ENCODE measurements around the gene AVPR1A. TPM values are rescaled to one million over a fixed set of nuclear protein-coding genes. Genes with fewer than 3 reads are reported as not detected.

The AVPR1A gene
- total and polyA plus RNA-seq, 4 donors, result 0.17 to 5.5 (median 0.68) TPM

DNA sequence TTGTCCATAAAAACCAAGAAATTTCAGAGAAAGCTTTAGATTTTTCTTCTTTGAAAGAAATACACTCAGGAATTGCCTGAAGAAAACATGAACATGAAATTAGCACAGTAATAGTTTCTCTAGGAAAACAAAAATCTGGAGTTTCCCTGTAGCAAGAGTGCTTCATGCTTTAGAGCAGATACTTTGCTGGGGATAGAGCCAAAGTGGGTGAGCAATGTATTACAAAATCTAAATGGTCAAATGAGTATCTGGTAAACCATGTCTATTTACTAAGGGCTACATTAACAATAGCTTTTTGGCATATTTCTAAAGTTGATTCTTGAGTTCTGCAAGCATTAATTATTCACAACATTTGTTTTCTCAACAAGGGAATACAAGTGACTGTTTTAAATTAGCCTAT lies 26.2 kb downstream of the AVPR1A start:
- peaks cover 0 to 6% (median 0%) of the 10 kb centered on the region in 4 donors for H3K9me3 ChIP-seq (ENCODE audit: control insufficient read depth in 4 of 4, insufficient read depth in 3 of 4, low read length in 3 of 4)
- H3K27ac ChIP-seq (ENCODE audit: low read depth in 1 of 2, low read length in 1 of 2), result no peak overlapping the region
- no peaks in the 10 kb centered on the region for H3K27me3 ChIP-seq (ENCODE audit: control insufficient read depth in 3 of 3, insufficient read depth in 3 of 3, low read length in 2 of 3)
- no peak for ATAC-seq (ENCODE audit: insufficient read depth, low FRiP score)
- no peak overlapping the region for H3K4me3 ChIP-seq
- H3K9ac ChIP-seq (ENCODE audit: insufficient read depth in 1 of 2, low read length in 2 of 2), result no peak overlapping the region
- H3K36me3 ChIP-seq (ENCODE audit: control insufficient read depth in 4 of 4, insufficient read depth in 4 of 4, low read length in 4 of 4), result no peaks in the 10 kb centered on the region
- DNase-seq, result no peak
- H3K4me1 ChIP-seq (ENCODE audit: control insufficient read depth in 5 of 5, insufficient read depth in 5 of 5, low read length in 5 of 5), result no peaks in the 10 kb centered on the region
- TF ChIP-seq, protein P1, sequence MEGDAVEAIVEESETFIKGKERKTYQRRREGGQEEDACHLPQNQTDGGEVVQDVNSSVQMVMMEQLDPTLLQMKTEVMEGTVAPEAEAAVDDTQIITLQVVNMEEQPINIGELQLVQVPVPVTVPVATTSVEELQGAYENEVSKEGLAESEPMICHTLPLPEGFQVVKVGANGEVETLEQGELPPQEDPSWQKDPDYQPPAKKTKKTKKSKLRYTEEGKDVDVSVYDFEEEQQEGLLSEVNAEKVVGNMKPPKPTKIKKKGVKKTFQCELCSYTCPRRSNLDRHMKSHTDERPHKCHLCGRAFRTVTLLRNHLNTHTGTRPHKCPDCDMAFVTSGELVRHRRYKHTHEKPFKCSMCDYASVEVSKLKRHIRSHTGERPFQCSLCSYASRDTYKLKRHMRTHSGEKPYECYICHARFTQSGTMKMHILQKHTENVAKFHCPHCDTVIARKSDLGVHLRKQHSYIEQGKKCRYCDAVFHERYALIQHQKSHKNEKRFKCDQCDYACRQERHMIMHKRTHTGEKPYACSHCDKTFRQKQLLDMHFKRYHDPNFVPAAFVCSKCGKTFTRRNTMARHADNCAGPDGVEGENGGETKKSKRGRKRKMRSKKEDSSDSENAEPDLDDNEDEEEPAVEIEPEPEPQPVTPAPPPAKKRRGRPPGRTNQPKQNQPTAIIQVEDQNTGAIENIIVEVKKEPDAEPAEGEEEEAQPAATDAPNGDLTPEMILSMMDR (IDR thresholded peaks at IDR 0.05; ENCODE audit: control extremely low read depth, extremely low read depth), result no peak

DNA sequence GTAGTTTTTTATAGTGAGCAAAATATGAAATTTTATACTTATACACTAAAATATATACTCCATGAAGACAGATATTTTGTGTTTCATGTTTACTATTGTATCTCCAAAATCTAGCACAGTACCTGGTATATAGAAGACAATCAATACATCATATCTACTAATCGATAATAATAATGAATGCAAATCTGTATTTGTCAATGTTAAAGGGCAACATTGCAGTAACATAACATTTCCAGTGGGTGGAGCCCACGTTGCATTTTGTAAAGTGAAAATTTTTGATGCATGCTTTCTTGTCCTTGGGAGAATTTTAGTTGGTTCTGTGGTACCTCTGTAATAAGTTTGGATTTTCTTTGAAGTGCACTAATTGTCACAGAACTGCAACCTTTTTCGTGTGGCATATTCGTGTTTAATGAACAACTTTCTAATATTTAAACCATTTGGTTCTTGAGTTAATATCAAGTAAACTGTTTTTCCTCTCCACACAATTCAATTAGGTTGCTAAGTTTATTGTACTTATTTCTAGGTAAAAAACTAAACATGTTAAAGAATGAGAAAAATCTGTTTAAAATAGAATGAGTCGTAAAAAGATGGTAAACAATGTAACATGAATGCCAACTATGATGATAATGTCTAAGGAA lies 47.4 kb downstream of the AVPR1A start:
- Histone ChIP-seq H3K36me3 (ENCODE audit: control insufficient read depth in 4 of 4, insufficient read depth in 4 of 4, low read length in 4 of 4) (no peaks in the 10 kb centered on the region), H3K9me3 (ENCODE audit: control insufficient read depth in 4 of 4, insufficient read depth in 3 of 4, low read length in 3 of 4) (no peaks in the 10 kb centered on the region), H3K9ac (ENCODE audit: insufficient read depth in 1 of 2, low read length in 2 of 2) (no peak overlapping the region), H3K27ac (ENCODE audit: low read depth in 1 of 2, low read length in 1 of 2) (no peak overlapping the region), H3K4me1 (ENCODE audit: control insufficient read depth in 5 of 5, insufficient read depth in 5 of 5, low read length in 5 of 5) (no peaks in the 10 kb centered on the region), H3K27me3 (ENCODE audit: control insufficient read depth in 3 of 3, insufficient read depth in 3 of 3, low read length in 2 of 3) (no peaks in the 10 kb centered on the region), H3K4me3 (no peak overlapping the region)
- peak in 2 of 3 donors; percentile 15 to 33 for DNase-seq
- 12 to 14% methylated on average over 5 of the region's 5 CpGs for WGBS, 2 donors
- TF ChIP-seq, protein P1 (IDR thresholded peaks at IDR 0.05; ENCODE audit: control extremely low read depth, extremely low read depth), result peak; percentile 42
- no peak for ATAC-seq (ENCODE audit: insufficient read depth, low FRiP score)

DNA sequence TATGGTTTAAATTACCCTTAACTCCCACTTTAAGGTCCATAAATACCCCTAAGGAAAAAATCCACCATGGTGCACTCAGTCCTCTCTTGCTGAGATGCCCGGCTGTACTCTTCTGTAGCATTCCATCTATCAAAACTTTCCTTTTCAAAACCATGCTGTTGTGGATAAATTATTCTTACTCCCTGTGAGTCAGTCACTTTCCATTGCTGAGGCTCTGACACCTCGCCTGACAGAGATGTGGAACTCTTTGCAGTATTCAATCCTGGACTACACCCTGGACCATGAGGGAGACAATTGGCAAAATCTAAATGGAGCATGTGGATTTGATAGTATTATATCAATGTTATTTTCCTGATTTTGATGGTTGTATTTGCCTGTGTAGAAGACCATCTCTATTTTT lies 49.1 kb downstream of the AVPR1A start:
- Histone ChIP-seq H3K9ac (ENCODE audit: insufficient read depth in 1 of 2, low read length in 2 of 2) (no peak overlapping the region), H3K4me1 (ENCODE audit: control insufficient read depth in 5 of 5, insufficient read depth in 5 of 5, low read length in 5 of 5) (peaks cover 0 to 6% (median 0%) of the 10 kb centered on the region in 5 donors), H3K36me3 (ENCODE audit: control insufficient read depth in 4 of 4, insufficient read depth in 4 of 4, low read length in 4 of 4) (no peaks in the 10 kb centered on the region), H3K27me3 (ENCODE audit: control insufficient read depth in 3 of 3, insufficient read depth in 3 of 3, low read length in 2 of 3) (no peaks in the 10 kb centered on the region), H3K4me3 (no peak overlapping the region), H3K9me3 (ENCODE audit: control insufficient read depth in 4 of 4, insufficient read depth in 3 of 4, low read length in 3 of 4) (no peaks in the 10 kb centered on the region), H3K27ac (ENCODE audit: low read depth in 1 of 2, low read length in 1 of 2) (no peak overlapping the region)
- TF ChIP-seq, protein P1 (IDR thresholded peaks at IDR 0.05; ENCODE audit: control extremely low read depth, extremely low read depth), result no peak
- WGBS, 2 donors, result 76 to 91% methylated on average over 2 of the region's 2 CpGs
- ATAC-seq (ENCODE audit: insufficient read depth, low FRiP score) (no peak), DNase-seq (no peak)

DNA sequence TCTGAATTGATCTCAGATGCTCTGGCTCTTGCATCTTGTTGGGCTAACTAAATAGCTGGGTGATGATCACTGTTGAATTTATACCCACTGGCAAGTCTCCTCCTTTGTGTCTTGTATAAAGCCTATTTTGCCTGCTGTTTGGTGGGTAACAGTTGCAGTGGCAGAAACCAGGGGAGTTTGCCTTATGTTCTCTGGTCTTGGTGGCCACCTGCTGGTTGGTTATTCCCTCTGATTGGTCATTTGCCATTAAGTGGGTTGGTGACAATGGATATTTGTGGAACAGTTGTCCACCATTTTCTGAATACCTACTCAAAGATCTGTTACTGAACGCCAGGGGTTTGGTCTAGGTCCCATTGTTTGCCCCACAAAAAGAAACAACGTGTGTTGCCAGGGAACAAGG lies 52.1 kb downstream of the AVPR1A start:
- TF ChIP-seq, protein P1 (IDR thresholded peaks at IDR 0.05; ENCODE audit: control extremely low read depth, extremely low read depth), result no peak
- ATAC-seq (ENCODE audit: insufficient read depth, low FRiP score) (no peak), DNase-seq (no peak)
- Histone ChIP-seq H3K9ac (ENCODE audit: insufficient read depth in 1 of 2, low read length in 2 of 2) (no peak overlapping the region), H3K4me1 (ENCODE audit: control insufficient read depth in 5 of 5, insufficient read depth in 5 of 5, low read length in 5 of 5) (peaks cover 0 to 8% (median 0%) of the 10 kb centered on the region in 5 donors), H3K36me3 (ENCODE audit: control insufficient read depth in 4 of 4, insufficient read depth in 4 of 4, low read length in 4 of 4) (no peaks in the 10 kb centered on the region), H3K9me3 (ENCODE audit: control insufficient read depth in 4 of 4, insufficient read depth in 3 of 4, low read length in 3 of 4) (no peaks in the 10 kb centered on the region), H3K27ac (ENCODE audit: low read depth in 1 of 2, low read length in 1 of 2) (no peak overlapping the region), H3K4me3 (no peak overlapping the region), H3K27me3 (ENCODE audit: control insufficient read depth in 3 of 3, insufficient read depth in 3 of 3, low read length in 2 of 3) (peaks cover 0 to 3% (median 0%) of the 10 kb centered on the region in 3 donors)
- WGBS, 2 donors, result 80 to 90% methylated on average over 2 of the region's 2 CpGs
